HG03354 (cell line): Measurements from ENCODE around the gene ZNF460.
"Not testable (repeated sequence)": the region's sequence is repeated elsewhere in the genome, so short reads cannot be mapped to it uniquely, and the experiment has no call there.

Experiments
- ATAC-seq: cut with Tn5 transposase; IDR thresholded peaks from one replicate; pipeline ENCODE4 v1.9.1; 2021; ENCODE audit warnings: mild to moderate bottlenecking; ENCODE audit not compliant: unreplicated experiment, poor library complexity, severe bottlenecking

The ZNF460 gene

DNA sequence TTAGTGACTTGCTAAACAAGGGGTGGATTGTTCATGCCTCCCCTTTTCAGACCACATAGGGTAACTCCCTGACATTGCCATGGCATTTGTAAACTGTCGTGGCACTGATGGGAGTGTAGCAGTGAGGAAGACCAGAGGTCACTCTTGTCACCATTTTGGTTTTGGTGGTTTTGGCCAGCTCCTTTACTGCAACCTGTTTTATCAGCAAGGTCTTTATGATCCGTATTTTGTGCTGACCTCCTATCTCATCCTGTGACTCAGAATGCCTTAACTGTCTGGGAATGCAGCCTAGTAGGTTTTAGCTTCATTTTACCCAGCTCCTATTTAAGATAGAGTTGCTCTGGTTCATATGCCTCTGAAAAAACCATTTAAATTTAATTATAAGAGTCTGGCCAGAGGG, 1.8 kb upstream of the ZNF460 start:
- not testable (repeated sequence) for ATAC-seq

DNA sequence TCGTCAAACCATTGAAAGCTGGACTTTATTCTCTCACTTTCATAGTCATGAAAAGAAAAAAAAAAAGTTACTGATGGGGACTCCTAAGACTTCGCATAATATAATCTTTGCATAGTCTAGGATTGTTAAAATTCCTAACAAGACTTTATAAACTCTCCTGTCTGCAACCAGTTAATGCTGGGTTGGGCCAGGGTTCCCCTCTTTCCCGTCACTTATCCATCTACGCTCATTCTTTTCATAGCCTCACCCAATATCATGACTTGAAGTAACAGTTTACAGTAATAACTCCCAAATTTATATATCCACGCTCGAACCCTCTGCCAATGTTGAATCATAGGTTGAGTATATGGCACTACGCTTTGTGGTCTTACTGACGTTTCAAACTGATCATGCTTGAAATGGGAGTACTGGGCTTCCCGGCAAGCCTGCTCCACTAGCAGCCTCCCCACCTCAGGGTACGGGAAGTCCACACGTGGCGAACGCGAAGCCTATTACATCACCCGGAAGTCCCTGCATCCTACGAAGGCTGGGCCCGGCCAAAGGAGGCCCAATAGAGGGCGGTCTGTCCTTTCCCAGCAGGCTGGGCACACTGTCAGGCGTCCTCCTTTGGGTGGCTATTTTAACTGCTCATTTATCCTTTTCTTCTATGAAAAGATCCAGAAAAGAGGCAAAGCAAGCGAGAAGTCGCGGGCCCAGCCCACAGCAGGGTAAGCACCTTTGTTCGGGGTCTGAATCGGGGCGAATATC, 694 bp upstream of the ZNF460 start:
- ATAC-seq = peak; percentile 71

DNA sequence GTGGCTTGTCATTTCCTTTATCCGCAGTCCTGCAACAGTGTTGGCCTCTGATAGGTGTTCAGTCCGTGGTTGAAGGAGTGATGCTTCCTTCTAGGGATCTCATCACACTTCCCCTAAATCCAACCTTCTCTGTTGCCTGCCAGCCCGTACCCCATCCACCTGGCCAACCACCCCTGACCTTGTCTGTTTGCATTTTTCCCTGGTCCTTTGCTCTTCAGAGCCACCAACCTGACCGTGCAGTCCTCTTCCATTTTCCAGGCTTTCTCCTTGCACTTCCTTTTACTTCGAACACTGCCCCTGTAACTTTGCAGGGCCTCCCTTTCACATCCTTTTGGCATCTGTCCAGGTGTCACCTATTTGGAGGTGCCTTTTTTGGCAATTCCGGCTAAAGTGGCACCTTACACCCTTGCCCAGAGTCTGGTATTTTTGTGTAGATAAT, 696 bp downstream of the ZNF460 start:
- no peak for ATAC-seq

DNA sequence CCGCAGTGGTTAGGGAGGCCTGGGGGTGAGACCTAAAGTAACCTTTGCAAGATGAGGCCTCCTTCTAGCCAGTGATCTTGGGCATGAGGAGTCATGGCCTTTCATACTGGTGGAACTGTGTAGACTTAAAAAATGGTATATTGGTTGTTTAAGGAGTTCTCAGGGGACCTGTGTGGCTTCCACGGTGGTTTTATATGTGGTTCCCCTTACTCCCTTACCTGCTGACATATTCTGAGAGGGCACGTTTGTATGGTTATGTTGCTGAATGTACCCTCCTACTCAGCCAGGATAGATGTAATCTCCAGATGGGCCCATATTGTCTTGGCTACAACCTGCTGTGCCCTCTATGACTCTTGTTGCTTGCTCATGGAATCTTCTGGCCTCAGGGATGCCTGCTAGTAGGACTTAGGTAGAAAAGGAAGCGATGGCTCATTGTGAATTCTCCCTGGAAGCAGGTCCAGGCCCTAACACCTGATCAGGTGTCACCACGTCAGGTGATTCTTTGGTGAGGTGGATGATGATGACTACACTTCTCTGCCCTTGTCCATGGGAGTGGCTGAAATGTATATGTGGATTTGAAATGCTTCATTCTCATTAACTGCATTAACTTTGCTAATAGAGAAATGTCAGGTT, 1.8 kb downstream of the ZNF460 start:
- no peak for ATAC-seq

DNA sequence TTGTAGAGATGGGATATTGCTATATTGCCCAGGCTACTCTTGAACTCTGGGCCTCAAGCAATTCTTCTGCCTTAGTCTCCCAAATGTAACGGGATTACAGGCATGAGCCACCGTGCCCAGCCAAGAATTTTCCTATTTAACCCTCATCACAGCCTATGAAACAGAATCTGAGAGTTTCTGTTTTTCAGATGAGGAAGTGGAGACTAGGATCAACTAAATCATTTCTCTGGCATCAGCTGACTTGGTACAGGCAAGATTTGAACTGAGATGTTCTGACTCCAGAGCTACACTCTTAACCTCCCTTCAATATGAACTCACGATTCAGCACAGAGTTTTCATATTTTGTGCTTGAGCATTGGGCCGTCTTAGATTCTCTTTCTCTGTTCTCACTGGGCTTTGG, 8.1 kb downstream of the ZNF460 start:
- ATAC-seq = no peak

DNA sequence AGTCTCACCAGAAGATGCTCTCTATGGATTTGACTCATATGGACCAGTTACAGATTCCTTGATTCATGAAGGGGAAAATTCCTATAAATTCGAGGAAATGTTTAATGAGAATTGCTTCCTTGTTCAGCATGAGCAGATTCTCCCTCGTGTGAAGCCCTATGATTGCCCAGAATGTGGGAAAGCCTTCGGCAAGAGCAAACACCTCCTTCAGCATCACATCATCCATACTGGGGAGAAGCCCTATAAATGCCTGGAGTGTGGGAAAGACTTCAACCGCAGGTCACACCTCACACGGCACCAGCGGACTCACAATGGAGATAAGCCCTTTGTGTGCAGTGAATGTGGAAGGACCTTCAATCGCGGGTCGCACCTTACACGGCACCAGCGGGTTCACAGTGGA, 10.7 kb downstream of the ZNF460 start:
- no peak for ATAC-seq

DNA sequence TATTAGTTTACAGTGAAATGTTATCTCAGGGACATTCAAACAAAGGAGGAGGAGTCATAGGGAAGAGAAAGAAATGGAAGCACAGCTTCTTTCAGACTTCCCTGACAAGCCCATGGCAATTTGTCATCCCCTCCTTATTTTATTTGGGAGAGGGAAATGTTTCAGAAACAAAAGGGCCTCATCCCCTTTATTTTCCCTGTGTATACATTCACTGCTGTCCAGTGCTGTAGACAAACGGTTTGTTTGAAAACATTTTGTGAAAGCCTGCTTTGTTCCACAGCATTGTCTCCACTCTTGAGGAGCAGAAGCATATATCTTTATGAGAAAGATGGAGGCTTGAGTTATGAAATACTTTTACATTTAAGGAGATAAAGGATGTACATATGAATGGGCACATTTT, 12.3 kb downstream of the ZNF460 start:
- ATAC-seq = no peak

DNA sequence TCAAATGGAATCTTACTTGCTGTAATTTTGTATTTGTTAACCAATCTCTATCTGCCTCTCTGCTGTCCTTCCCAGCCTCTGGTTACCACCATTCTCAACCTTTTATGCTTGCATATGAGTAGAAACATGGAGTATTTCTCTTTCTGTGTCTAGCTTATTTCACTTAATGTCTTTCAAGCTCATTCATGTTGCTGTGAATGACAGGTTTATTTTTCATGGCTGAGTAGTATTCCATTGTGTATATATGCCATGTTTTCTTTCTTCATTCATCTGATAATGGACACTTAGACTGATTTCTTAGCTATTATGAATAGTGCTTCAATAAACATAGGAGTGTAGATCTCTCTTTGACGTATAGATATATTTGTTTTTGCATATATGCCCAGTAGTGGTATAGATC, 13.4 kb downstream of the ZNF460 start:
- ATAC-seq = no peak

DNA sequence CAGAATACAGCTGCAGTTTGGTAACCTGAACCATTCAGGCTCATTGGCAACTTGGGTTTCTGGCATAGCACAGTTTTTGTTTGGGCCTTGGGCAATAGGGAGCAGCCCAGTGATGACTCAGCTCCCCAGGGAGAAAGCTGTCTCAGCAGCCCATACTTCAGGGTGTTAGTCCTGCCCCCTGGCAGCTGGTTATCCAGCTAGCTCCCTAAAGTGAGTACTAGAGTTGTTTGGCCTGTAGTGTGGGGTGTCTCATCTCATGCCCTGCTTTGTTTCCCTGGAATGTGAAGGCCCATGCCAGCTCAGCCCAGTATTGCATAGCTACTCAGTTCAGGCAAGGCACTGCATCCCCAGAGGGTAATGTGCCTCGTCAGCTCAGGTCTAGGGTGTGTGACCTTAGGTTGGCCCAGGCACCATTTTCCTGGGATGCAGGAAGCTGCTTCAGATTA, 21.8 kb downstream of the ZNF460 start:
- no peak for ATAC-seq

DNA sequence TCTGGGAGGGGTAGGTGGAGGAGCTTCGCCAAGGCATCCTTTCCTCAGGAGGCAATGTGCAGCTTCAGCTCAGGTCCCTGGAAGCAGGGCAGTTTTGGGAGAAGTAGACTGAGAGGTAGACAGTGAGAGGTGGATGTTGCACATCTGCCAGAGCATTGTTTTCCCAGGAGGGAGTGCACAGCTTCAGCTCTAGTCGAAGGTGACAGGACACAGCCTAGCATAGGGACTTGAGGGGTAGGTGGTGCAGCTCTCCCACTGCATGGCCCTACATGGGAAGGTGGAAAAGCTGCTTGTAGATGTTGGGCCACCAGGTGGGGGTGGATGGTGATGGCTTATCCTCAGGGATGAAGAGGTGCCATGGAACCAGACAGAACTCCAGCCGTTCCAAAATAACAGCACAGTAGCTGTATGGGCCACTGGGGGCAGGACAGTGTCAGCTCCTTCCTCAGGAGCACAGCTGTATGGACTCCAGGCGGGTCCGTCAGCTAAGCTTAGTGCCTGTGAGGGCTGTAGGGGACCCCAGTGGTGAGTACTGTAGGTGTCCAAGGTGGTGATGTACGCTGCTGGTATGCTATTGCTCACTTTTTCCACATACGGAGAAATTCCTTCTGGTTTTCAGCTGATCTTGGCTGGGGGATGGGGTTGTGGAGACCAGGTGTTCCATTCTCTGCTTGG, 22.6 kb downstream of the ZNF460 start:
- ATAC-seq = no peak

DNA sequence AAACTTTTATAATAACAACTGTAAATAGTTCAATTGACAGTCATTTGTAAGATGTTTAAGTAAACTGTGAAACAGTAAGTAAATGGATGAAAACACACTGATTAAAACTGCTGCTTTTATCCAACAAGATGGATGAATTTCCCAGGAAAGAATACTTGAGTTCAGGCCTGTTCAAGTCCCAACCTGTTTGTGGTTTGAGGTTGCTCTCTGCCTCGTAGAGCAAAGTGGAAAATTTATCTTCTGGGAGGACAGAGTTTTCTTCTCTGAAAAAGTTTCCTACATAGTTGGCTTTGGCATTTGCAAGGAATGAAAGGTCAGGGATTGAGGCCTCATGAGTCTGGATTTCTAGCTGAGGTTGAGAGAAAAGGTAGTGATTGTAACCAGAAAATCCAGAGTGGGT, 24.8 kb downstream of the ZNF460 start:
- no peak for ATAC-seq

DNA sequence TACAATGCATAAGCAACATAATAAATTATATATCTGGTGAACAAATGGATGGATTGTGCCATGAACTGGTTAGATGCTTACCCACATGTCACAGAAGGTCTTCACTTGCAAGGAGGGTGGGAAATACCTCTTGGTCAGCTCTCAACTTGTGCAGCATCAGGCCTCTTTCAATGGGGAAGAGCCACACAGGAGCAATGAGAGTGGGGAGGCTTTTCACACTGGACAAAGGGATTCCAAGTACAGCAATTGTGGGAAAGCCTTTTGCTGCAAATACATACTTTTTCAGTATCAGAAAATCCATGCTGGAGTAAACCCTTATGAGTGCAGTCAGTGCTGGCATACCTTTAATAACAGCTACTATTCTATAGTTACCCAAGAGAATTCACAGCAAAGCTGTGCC, 28.2 kb downstream of the ZNF460 start:
- ATAC-seq = no peak

DNA sequence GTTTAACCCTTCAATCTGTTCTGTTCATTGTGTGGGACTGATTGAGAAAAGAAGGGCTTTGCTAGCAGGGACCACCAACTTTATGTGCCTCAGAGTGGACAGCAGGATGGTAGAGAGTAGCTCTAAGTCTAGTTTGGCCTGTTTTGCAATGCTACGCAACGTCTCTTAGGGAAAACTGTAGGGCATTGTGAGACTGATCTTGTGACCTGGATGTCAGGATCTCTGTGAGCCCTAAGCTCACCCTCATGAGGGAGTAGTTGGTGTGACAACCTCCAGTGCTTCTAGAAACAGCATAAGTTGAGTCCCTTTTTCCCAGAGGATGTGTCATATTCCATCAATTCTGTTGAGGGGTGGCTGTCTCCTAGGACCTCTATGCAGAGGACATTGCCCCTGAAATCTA, 30.5 kb downstream of the ZNF460 start:
- no peak for ATAC-seq

DNA sequence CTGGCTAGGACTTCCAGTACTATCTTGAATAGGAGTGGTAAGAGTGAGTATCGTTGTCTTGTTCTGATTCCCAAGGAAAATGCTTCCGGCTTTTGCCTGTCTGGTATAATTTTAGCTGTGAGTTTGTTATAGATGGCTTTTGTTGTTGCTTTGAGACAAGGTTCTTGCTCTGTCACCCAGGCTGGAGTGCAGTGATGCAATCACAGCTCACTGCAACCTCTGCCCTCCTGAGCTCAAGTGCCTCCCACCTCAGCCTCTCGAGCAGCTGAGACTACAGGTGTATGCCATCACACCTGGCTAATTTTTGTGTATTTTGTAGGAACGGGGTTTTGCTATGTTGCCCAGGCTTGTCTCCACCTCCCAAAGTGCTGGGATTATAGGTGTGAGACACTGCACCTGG, 33.9 kb downstream of the ZNF460 start:
- no peak for ATAC-seq

DNA sequence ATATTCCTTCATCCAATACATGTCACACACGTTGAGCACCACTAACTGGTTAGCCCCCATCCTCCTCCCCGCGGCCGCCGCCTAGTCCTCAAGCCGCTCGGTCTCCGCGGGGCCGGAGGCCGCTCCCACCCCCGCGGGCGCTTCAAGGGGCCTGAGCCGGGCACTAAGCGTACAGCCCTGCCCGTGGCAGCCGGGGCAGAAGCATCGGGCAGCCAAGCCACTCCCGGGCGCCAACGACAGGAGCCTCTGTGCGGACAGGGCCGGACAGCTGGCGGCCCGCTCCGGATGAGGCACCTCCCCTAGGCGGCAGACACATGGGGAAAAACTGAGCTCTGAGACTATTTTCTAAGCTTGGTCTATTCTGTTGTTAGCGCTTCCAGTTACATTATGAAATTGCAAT, 37.2 kb downstream of the ZNF460 start:
- ATAC-seq = no peak

DNA sequence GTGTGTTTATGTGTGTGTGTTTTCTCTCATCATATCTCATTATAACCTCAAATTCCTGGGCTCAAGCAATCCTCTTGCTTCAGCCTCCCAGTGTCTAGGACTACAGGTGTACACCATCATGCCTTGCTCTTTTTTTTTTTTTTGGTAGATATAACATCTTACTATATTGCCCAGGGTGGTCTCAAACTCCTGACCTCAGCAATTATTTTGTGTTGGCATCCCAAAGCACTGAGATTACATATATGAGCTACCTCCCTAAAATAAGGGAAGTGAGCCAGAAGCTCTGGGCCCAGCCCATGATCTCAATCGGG, 39.5 kb downstream of the ZNF460 start:
- ATAC-seq = no peak

DNA sequence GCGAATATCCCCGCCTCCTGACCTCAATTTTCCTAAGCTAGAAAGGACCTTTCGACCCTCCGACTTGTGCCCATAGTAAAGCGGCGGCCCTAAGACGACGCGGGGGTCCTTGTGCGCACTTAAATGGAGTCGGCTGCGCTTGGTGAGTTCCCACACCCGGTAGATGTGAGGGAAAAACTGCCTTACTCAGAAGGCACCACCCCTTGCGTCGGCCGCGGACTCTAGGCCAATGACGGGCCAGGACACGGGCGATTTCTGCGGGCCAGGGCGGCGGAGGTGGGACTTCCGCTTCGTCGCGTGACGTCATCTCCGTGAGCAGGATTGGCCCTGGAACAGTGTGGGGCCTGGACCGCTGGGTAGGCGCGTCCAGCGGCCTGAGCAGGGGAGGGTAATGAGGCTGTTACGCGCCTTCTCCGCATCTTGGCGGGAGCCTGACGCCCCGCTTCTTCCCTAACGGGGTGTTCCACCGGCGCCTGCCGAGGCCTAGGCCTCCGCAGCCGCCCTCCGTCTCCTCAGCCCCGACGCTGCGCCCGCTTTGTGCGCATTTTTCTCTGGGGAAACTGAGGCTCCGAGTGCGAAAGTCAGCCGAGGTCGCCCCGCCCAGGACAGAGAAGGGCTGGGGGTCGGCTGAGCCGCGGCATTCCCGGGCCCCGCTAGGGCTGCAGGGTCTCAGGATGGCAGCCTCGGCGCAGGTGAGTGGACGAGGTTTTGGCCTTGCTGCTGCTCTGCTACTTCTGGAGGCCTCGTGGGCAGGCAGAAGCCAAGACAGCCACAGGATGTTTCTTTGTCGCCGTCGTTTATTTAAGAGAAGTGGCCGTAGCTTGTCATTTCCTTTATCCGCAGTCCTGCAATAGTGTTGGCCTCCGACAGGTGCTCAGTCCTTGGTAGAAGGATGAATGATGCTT, 40.1 kb downstream of the ZNF460 start, which contains the start of gene ZNF543:
TSS of gene ZNF543 (plus strand) at position 293 of the 905 bp plus-strand sequence. CDS start at position 675, 382 bp downstream.
- peak; percentile 99 for ATAC-seq

DNA sequence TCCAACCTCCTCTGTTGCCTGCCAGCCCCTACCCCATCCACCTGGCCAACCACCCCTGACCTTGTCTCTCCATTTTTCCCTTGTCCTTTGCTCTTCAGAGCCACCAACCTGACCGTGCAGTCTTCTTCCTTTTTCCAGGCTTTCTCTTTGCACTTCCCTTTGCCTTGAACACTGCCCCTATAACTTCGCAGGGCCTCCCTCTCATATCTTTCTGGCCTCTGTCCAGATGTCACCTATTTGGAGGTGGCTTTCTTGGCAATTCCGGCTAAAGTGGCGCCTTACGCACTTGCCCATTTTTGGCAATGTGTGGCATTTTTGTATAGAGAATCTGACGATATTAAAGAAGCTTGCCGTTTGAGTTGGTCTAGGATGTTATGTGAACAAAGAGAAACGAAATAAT, 40.8 kb downstream of the ZNF460 start:
- ATAC-seq = no peak

DNA sequence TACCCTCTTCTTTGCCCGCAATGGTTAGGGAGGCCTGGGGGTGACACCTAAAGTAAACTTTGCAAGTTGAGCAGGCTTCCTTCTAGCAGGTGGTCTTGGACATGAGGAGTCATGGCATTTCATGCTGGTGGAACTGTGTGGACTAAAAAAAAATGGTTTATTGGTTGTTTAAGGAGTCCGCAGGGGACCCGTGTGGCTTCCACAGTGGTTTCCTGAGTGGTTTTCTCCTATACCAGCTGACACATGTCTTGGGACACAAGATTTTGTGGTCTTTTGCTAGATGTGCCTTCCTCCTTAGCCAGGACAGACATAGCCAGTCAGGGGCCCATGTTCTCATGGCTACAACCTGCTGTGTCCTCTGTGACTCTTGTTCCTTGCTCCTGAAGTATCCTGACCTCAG, 41.5 kb downstream of the ZNF460 start:
- no peak for ATAC-seq

DNA sequence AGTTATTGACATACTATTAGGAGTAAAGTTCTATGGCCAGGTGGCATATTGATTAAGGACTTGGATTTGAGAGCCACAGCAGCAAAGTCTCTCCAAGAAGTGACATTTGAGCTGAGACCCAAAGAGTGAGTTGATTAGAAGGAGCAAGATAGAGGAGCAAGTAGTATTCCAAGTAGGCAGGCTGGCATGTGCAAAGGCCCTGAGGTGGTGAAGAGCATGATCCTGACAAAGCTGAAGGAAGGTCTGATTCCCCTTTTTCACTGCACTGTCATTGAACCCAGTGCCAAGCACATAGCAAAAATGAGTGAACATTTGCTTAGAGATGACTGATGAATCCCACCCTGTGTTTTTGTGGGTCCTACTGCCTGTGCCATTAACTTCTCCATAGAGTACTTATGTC, 44.7 kb downstream of the ZNF460 start:
- ATAC-seq = no peak
